Gastroesophageal sphincter (tissue), 4 donors: Measurements from ENCODE around the gene TTC9. TPM values are rescaled to one million over a fixed set of nuclear protein-coding genes. Genes with fewer than 3 reads are reported as not detected.

Experiments used
- ATAC-seq: fragments of 150-250 bp; one replicate; pipeline ENCODE4 v1.9.1; 2016; ENCODE audit warnings: mild to moderate bottlenecking, moderate library complexity
- H3K27ac ChIP-seq, 4 donors: fragments of 200-600 bp; sonication (generic) in 3 of 4; 1 replicate in 3 of 4; 2 replicates in 1 of 4; pipeline ENCODE4 v1.5.1; 2016 to 2019
- H3K27me3 ChIP-seq: fragments of 200-600 bp; sonication (generic); one replicate; pipeline ENCODE4 v1.5.1; 2019
- H3K36me3 ChIP-seq, 2 donors: fragments of 200-600 bp; sonication (generic); one replicate each; pipeline ENCODE4 v1.5.1; 2019; ENCODE audit warnings: control low read depth in 1 of 2
- H3K4me1 ChIP-seq, 3 donors: fragments of 200-600 bp; sonication (generic); 1 replicate in 2 of 3; 2 replicates in 1 of 3; pipeline ENCODE4 v1.5.1; 2016 to 2019; ENCODE audit warnings: control low read depth in 2 of 3
- H3K4me3 ChIP-seq, 2 donors: fragments of 200-600 bp; sonication (generic); one replicate each; pipeline ENCODE4 v1.5.1; 2019; ENCODE audit warnings: mild to moderate bottlenecking in 1 of 2, moderate library complexity in 1 of 2
- H3K9me3 ChIP-seq, 3 donors: fragments of 200-600 bp; sonication (generic); one replicate each; pipeline ENCODE4 v1.5.1; 2017 to 2019; ENCODE audit warnings: control low read depth in 2 of 3
- EP300 ChIP-seq: sonication (generic); formaldehyde crosslinking; IDR thresholded peaks from one replicate; pipeline ENCODE4 v1.6.1; 2017; ENCODE audit warnings: antibody characterized with exemption, mild to moderate bottlenecking
- POLR2A ChIP-seq, 2 donors: fragments of 450-650 bp; IDR thresholded peaks; one replicate each; pipeline ENCODE4 v1.6.1; 2017; ENCODE audit warnings: antibody characterized with exemption in 2 of 2, mild to moderate bottlenecking in 2 of 2, moderate library complexity in 1 of 2
- POLR2AphosphoS5 ChIP-seq: sonication (generic); formaldehyde crosslinking; IDR thresholded peaks from one replicate; pipeline ENCODE4 v1.6.1; 2017; ENCODE audit warnings: antibody characterized with exemption
- WGBS, 2 donors: methylation state at CpG; one replicate each; pipeline ENCODE4 v1.1.5; 2018; ENCODE audit warnings: low coverage in 1 of 2; 5-methylcytosine and 5-hydroxymethylcytosine counted together
- total RNA-seq, 4 donors: library from RNA; depleted of rRNA; stranded (reverse); fragments of >200 nt; gene quantifications; one replicate each; pipeline ENCODE4 v1.1.0, GENCODE V29; 2016
- TF ChIP-seq, protein P1 (sequence below), 4 experiments: fragments of 200-600 bp in 2 of 4; fragments of 450-650 bp in 2 of 4; sonication (generic) in 1 of 4; IDR thresholded peaks; one replicate each; pipeline ENCODE4 v1.5.1; 2017 to 2019; ENCODE audit warnings: antibody characterized with exemption in 4 of 4, mild to moderate bottlenecking in 2 of 4, moderate library complexity in 2 of 4

TTC9 gene
- 1 to 10 TPM in 2 of 4 donors, under 1 TPM in 2; 0.40 to 7.3 (median 1.6) TPM for total RNA-seq

DNA sequence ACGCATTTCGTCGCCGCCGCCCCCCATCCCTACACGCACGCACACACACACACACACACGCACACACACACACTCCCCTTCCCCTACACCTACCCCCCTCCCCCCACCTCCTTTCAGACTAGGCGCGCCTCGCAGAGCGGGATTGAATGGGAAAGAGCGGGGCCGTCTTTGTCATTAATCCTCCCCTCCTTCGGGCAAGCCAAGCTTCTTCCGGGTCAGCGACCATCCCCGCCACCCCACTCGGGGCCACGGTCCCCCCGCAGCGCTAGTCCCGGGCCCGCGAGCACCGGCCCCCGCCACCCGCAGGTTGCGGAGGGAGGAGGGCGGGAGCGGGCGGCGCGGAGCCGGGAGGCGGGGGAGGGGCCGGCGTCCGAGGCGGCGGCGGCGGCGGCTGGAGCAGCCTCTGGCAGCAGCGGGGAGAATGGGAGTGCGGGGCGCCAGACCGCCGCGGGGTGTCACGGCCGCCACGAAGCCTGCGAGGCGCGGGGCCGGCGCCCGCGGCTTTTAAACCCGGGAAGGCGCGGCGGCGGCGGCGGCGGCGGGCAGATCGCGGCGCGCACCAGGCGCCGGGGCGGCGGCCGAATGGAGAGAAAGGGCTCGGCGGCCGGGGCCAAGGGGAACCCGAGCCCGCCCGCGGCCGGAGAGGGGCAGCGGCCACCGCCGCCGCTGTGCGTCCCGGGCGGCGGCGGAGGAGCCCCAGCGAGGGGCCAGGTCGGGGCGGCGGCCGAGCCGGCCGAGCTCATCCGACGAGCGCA, at the start of gene TTC9:
Gene TTC9, plus strand, starts transcription at position 369 of the 755 bp plus-strand sequence. Its CDS starts 214 bp downstream, at position 583.
- H3K27ac ChIP-seq = peak within 1 kb of the TSS in 2 of 4 donors; percentile 24 to 52
- TF ChIP-seq POLR2A (IDR thresholded peaks at IDR 0.05) (no peak), EP300 (no peak), POLR2AphosphoS5 (no peak)
- TF ChIP-seq, protein P1, sequence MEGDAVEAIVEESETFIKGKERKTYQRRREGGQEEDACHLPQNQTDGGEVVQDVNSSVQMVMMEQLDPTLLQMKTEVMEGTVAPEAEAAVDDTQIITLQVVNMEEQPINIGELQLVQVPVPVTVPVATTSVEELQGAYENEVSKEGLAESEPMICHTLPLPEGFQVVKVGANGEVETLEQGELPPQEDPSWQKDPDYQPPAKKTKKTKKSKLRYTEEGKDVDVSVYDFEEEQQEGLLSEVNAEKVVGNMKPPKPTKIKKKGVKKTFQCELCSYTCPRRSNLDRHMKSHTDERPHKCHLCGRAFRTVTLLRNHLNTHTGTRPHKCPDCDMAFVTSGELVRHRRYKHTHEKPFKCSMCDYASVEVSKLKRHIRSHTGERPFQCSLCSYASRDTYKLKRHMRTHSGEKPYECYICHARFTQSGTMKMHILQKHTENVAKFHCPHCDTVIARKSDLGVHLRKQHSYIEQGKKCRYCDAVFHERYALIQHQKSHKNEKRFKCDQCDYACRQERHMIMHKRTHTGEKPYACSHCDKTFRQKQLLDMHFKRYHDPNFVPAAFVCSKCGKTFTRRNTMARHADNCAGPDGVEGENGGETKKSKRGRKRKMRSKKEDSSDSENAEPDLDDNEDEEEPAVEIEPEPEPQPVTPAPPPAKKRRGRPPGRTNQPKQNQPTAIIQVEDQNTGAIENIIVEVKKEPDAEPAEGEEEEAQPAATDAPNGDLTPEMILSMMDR (IDR thresholded peaks at IDR 0.05) = no peak
- peak within 1 kb of the TSS; percentile 45 to 71 for H3K4me3 ChIP-seq
- no peaks in the 10 kb centered on the region for H3K9me3 ChIP-seq
- H3K4me1 ChIP-seq = peaks cover 0 to 25% (median 3%) of the 10 kb centered on the region in 3 donors
- peak; percentile 69 for ATAC-seq
- peaks cover 61% of the 10 kb centered on the region for H3K27me3 ChIP-seq
- WGBS, 2 donors = 0% methylated on average over 10 of the region's 105 CpGs; no CpG with 5 or more reads in 1 of the 2 donors
- H3K36me3 ChIP-seq = no peaks in the 10 kb centered on the region

DNA sequence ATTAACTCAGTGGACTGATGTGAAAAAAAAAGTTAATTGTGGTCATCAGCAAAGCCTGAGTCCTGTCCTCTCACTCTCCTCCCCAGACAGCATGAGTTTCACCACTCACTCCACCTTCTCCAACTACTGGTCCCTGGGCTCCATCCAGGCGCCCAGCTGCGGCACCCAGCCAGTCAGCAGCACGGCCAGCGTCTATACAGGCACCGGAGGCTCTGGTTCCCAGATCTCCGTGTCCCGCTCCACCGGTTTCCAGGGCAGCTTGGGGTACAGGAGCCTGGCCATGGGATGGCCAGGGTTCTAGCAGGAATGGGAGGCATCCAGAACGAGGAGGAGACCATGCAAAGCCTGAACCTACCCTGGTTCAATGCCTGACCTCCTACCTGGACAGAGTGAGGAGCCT, 47.3 kb upstream of the TTC9 start:
- Histone ChIP-seq H3K36me3 (peaks cover 0 to 71% of the 10 kb centered on the region in 2 donors), H3K9me3 (no peaks in the 10 kb centered on the region)
- no CpG with 5 or more reads among the region's 9 CpGs for WGBS, 2 donors

GRCh38 chr14:70595443-70596185, 46.1 kb upstream of the TTC9 start:
- no peak for ATAC-seq
- 81 to 88% methylated on average over 4 to 6 of the region's 9 CpGs for WGBS, 2 donors
- Histone ChIP-seq H3K4me3 (no peak overlapping the region), H3K4me1 (peaks cover 7 to 15% (median 8%) of the 10 kb centered on the region in 3 donors), H3K9me3 (no peaks in the 10 kb centered on the region), H3K27me3 (no peaks in the 10 kb centered on the region), H3K36me3 (peaks cover 0 to 60% of the 10 kb centered on the region in 2 donors), H3K27ac (no peak overlapping the region)
- TF ChIP-seq, protein P1 (IDR thresholded peaks at IDR 0.05) = no peak
- TF ChIP-seq POLR2A (IDR thresholded peaks at IDR 0.05) (no peak), POLR2AphosphoS5 (no peak), EP300 (no peak)

More for the DNA sequence above, 47.3 kb upstream of the TTC9 start:
- Histone ChIP-seq H3K27ac (no peak overlapping the region), H3K27me3 (no peaks in the 10 kb centered on the region), H3K4me1 (peaks cover 3 to 8% (median 4%) of the 10 kb centered on the region in 3 donors), H3K4me3 (no peak overlapping the region)
- TF ChIP-seq, protein P1 (IDR thresholded peaks at IDR 0.05) = no peak
- no peak for TF ChIP-seq EP300
- ATAC-seq = no peak

- no peak overlapping the region for H3K27ac ChIP-seq
- H3K36me3 ChIP-seq = peaks cover 0 to 39% of the 10 kb centered on the region in 2 donors
- H3K4me3 ChIP-seq = no peak overlapping the region
- TF ChIP-seq EP300 = no peak
- no peak for TF ChIP-seq POLR2A (IDR thresholded peaks at IDR 0.05)
- TF ChIP-seq, protein P1 (IDR thresholded peaks at IDR 0.05) = no peak
- no peak for TF ChIP-seq POLR2AphosphoS5
- 92 to 93% methylated on average over 3 of the region's 3 CpGs for WGBS, 2 donors
- no peak for ATAC-seq
- no peaks in the 10 kb centered on the region for H3K27me3 ChIP-seq
- H3K4me1 ChIP-seq = peaks cover 7 to 21% (median 8%) of the 10 kb centered on the region in 3 donors
- no peaks in the 10 kb centered on the region for H3K9me3 ChIP-seq
These were observed 44.0 kb upstream of the TTC9 start for GRCh38 chr14:70597731-70598130.
